ENCODE data around the gene VPS51. TPM values are rescaled to one million over a fixed set of nuclear protein-coding genes. Genes with fewer than 3 reads are reported as not detected.

The VPS51 gene
- polyA plus RNA-seq, 1 donor from 2014 or later: 230 TPM

DNA sequence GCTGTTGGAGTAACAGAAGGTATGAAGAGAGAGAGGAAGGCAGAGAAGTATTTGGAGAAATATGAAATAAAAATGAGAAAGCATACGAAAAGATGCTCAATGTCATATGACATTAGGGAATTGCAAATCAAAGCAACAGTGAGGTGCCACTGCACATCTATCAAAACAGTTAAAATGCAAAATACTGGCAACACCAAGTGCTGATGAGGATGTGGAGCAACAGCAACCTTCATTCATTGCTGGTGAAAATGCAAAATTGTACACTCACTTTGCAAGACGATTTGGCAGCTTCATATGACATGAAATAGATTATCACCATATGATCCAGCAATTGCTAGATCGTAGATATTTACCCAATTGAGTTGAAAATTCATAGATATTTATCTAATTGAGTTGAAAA lies 64.6 kb downstream of the VPS51 start:
- Histone ChIP-seq H3K9me3 (ENCODE audit: low read length) (no peaks in the 10 kb centered on the region), H3K4me3 (ENCODE audit: low read length) (no peak overlapping the region), H3K9ac (ENCODE audit: low read length) (no peak overlapping the region), H3K27ac (ENCODE audit: low read length) (no peak overlapping the region), H2AFZ (ENCODE audit: low read depth, low read length) (no peak overlapping the region), H3K79me2 (replicated peaks; ENCODE audit: insufficient read depth, low read length) (no peaks in the 10 kb centered on the region), H4K20me1 (ENCODE audit: insufficient read depth) (no peaks in the 10 kb centered on the region), H3K36me3 (ENCODE audit: insufficient read depth, low read length) (no peaks in the 10 kb centered on the region), H3K4me2 (ENCODE audit: low read length) (no peak overlapping the region), H3K9me2 (ENCODE audit: insufficient read depth, low read length) (no peaks in the 10 kb centered on the region), H3K27me3 (ENCODE audit: insufficient read depth, low read depth, low read length) (no peaks in the 10 kb centered on the region), H3F3A (ENCODE audit: insufficient read depth, low read length, poor library complexity, severe bottlenecking) (no peaks in the 10 kb centered on the region)
- TF ChIP-seq RAD21 (conservative IDR thresholded peaks at IDR 0.05): no peak
- TF ChIP-seq, protein P1, sequence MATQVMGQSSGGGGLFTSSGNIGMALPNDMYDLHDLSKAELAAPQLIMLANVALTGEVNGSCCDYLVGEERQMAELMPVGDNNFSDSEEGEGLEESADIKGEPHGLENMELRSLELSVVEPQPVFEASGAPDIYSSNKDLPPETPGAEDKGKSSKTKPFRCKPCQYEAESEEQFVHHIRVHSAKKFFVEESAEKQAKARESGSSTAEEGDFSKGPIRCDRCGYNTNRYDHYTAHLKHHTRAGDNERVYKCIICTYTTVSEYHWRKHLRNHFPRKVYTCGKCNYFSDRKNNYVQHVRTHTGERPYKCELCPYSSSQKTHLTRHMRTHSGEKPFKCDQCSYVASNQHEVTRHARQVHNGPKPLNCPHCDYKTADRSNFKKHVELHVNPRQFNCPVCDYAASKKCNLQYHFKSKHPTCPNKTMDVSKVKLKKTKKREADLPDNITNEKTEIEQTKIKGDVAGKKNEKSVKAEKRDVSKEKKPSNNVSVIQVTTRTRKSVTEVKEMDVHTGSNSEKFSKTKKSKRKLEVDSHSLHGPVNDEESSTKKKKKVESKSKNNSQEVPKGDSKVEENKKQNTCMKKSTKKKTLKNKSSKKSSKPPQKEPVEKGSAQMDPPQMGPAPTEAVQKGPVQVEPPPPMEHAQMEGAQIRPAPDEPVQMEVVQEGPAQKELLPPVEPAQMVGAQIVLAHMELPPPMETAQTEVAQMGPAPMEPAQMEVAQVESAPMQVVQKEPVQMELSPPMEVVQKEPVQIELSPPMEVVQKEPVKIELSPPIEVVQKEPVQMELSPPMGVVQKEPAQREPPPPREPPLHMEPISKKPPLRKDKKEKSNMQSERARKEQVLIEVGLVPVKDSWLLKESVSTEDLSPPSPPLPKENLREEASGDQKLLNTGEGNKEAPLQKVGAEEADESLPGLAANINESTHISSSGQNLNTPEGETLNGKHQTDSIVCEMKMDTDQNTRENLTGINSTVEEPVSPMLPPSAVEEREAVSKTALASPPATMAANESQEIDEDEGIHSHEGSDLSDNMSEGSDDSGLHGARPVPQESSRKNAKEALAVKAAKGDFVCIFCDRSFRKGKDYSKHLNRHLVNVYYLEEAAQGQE (IDR thresholded peaks at IDR 0.05; ENCODE audit: borderline replicate concordance): no peak

Small RNA genes within 50 kb of the gene (small RNA-seq; reads per million reads assigned to genes)
- gene HIGD1AP10 (0 reads per million in 3 experiments), gene PDCL2P2 (0 reads per million in 3 experiments), gene RNU2-23P (0.03 to 40.2 (median 2.7) reads per million in 3 experiments)

Other genes with a start within 250 kb of the VPS51 start
- gene EHD1, start 217.6 kb upstream of the VPS51 start, polyA plus RNA-seq: 26.4 and 34.9 TPM in 2 replicates
- gene ATG2A, start 179.0 kb upstream of the VPS51 start, polyA plus RNA-seq: 7.5 and 10.7 TPM in 2 replicates
- gene PPP2R5B, start 171.5 kb upstream of the VPS51 start, polyA plus RNA-seq: 76.1 and 86.9 TPM in 2 replicates
- not detected in 2 replicates for gene GPHA2, start 160.3 kb upstream of the VPS51 start, polyA plus RNA-seq
- not detected in 2 replicates for gene MAJIN, start 124.1 kb upstream of the VPS51 start, polyA plus RNA-seq
- gene BATF2, start 99.2 kb upstream of the VPS51 start, polyA plus RNA-seq: not detected in 2 replicates
- gene ARL2, start 82.1 kb upstream of the VPS51 start, polyA plus RNA-seq: 158 and 174 TPM in 2 replicates
- gene SNX15, start 68.8 kb upstream of the VPS51 start, polyA plus RNA-seq: 11.2 and 15.3 TPM in 2 replicates
- 23.5 and 27.0 TPM in 2 replicates for gene SAC3D1, start 55.0 kb upstream of the VPS51 start, polyA plus RNA-seq
- not detected in 2 replicates for gene NAALADL1, start 37.7 kb upstream of the VPS51 start, polyA plus RNA-seq
- gene CDCA5, start 12.2 kb upstream of the VPS51 start, polyA plus RNA-seq: 2.3 and 2.4 TPM in 2 replicates
- gene ZFPL1, start 12.0 kb upstream of the VPS51 start, polyA plus RNA-seq: 39.7 and 42.0 TPM in 2 replicates
- 78.4 and 99.5 TPM in 2 replicates for gene TM7SF2, start 15.7 kb downstream of the VPS51 start, polyA plus RNA-seq
- 6.9 and 7.0 TPM in 2 replicates for gene ZNHIT2, start 21.5 kb downstream of the VPS51 start, polyA plus RNA-seq
- 299 and 420 TPM in 2 replicates for gene FAU, start 25.9 kb downstream of the VPS51 start, polyA plus RNA-seq
- 80.5 and 83.2 TPM in 2 replicates for gene MRPL49, start 26.1 kb downstream of the VPS51 start, polyA plus RNA-seq
- gene SYVN1, start 38.3 kb downstream of the VPS51 start, polyA plus RNA-seq: 12.8 and 13.0 TPM in 2 replicates
- gene SPDYC, start 74.0 kb downstream of the VPS51 start, polyA plus RNA-seq: not detected in 2 replicates
- 102 and 121 TPM in 2 replicates for gene CAPN1, start 85.7 kb downstream of the VPS51 start, polyA plus RNA-seq
- gene POLA2, start 165.7 kb downstream of the VPS51 start, polyA plus RNA-seq: 4.3 and 7.2 TPM in 2 replicates
- gene CDC42EP2, start 218.7 kb downstream of the VPS51 start, polyA plus RNA-seq: 0.56 and 1.3 TPM in 2 replicates
- gene DPF2, start 237.6 kb downstream of the VPS51 start, polyA plus RNA-seq: 57.8 and 60.9 TPM in 2 replicates

All from neural cell (in vitro differentiated cells).